GM12878 (cell line): Measurements from ENCODE around the gene FERMT3. TPM values are rescaled to one million over a fixed set of nuclear protein-coding genes. Genes with fewer than 3 reads are reported as not detected.

Experiments used
- ATAC-seq: fragments of 200-7000 bp; cut with Tn5 transposase; 3 replicates; pipeline ENCODE4 v1.9.1; 2020; ENCODE audit warnings: mild to moderate bottlenecking, moderate library complexity
- BruUV-seq: library from RNA; stranded (reverse); fragments of 400-500 nt; replicated peaks from 2 replicates; lab custom pipeline; 2021; lab: Mats Ljungman, UMichigan
- CTCF ChIA-PET: fragments of 300-600 bp; sonication (Branson Sonifier 250); formaldehyde crosslinking; extraction: SDS; loops from one replicate; lab custom pipeline; 2021; ENCODE audit warnings: inconsistent platforms; lab: Yijun Ruan, JAX
- POLR2A ChIA-PET: fragments of 350-600 bp; formaldehyde crosslinking; extraction: SDS; loops from one replicate; lab custom pipeline; 2021; ENCODE audit warnings: inconsistent platforms; lab: Charles Lee
- RAD21 ChIA-PET: fragments of 300-600 bp; sonication (Branson Sonifier 250); formaldehyde crosslinking; loops from one replicate; lab custom pipeline; 2023; ENCODE audit warnings: antibody characterized with exemption; ENCODE audit not compliant: unreplicated experiment; lab: Charles Lee
- SMC1A ChIA-PET: fragments of 300-600 bp; sonication (Branson Sonifier 250); formaldehyde crosslinking; loops from one replicate; lab custom pipeline; 2023; ENCODE audit not compliant: unreplicated experiment, uncharacterized antibody; lab: Charles Lee
- DNase-seq: peaks from one replicate; pipeline ENCODE4 v3.0.0-alpha.2; 2011; ENCODE audit warnings: low read depth, low spot score
- FAIRE-seq: peaks from 3 replicates; lab custom pipeline; 2011; peaks lifted over from hg19 to GRCh38; lab: Jason Lieb, UNC
- H2AFZ ChIP-seq: 2 replicates; pipeline ENCODE4 v1.6.0; 2011; ENCODE audit warnings: low read depth, low read length, control low read depth; ENCODE audit not compliant: control insufficient read depth
- H3K27ac ChIP-seq: 2 replicates; pipeline ENCODE4 v1.5.1; 2011; ENCODE audit warnings: control low read depth; ENCODE audit not compliant: control insufficient read depth, insufficient read depth
- H3K27me3 ChIP-seq, 2 experiments: replicated peaks in 1 of 2; 2 replicates each; pipeline versions ENCODE4 v1.6.0 to v1.6.1; 2011; ENCODE audit warnings: low read length in 1 of 2; ENCODE audit not compliant: control insufficient read depth in 2 of 2, insufficient read depth in 2 of 2
- H3K36me3 ChIP-seq, 2 experiments: 2 replicates each; pipeline ENCODE4 v1.5.1; 2011; ENCODE audit warnings: low read length in 1 of 2; ENCODE audit not compliant: control insufficient read depth in 2 of 2, insufficient read depth in 2 of 2
- H3K4me1 ChIP-seq: 2 replicates; pipeline ENCODE4 v1.6.1; 2011; ENCODE audit warnings: mild to moderate bottlenecking, low read length, moderate library complexity, mixed read lengths; ENCODE audit not compliant: control insufficient read depth, insufficient read depth
- H3K4me2 ChIP-seq: 2 replicates; pipeline ENCODE4 v1.6.0; 2011; ENCODE audit warnings: control low read depth; ENCODE audit not compliant: control insufficient read depth, insufficient read depth
- H3K4me3 ChIP-seq: fragments of 200-600 bp; sonication (generic); 2 replicates; pipeline ENCODE4 v1.5.1; 2016
- H3K79me2 ChIP-seq: 2 replicates; pipeline ENCODE4 v1.6.0; 2011; ENCODE audit warnings: low read length; ENCODE audit not compliant: control insufficient read depth, insufficient read depth
- H3K9ac ChIP-seq: 2 replicates; pipeline ENCODE4 v1.8.0; 2011; ENCODE audit warnings: low read length, control low read depth, mixed read lengths; ENCODE audit not compliant: control insufficient read depth, insufficient read depth
- H3K9me3 ChIP-seq: replicated peaks from 3 replicates; pipeline ENCODE4 v1.5.1; 2011; ENCODE audit warnings: mild to moderate bottlenecking, low read length; ENCODE audit not compliant: control insufficient read depth, insufficient read depth
- H4K20me1 ChIP-seq: 2 replicates; pipeline ENCODE4 v1.6.0; 2011; ENCODE audit not compliant: control insufficient read depth, insufficient read depth
- BCL11A ChIP-seq: IDR thresholded peaks from 2 replicates; pipeline ENCODE4 v1.6.1; 2011; ENCODE audit warnings: low read depth, low read length
- ZNF274 ChIP-seq: IDR thresholded peaks from one replicate; pipeline ENCODE4 v1.8.0; 2011; ENCODE audit not compliant: insufficient read length, insufficient read depth
- WGBS: methylation state at CpG from one replicate; pipeline ENCODE4 v1.1.6; 2016; ENCODE audit warnings: low lambda C conversion rate; ENCODE audit not compliant: insufficient replicate concordance, insufficient coverage; ENCODE audit errors: missing lambda C conversion rate; 5-methylcytosine and 5-hydroxymethylcytosine counted together
- in situ Hi-C: fragments of 300-500 bp; cut with MboI; formaldehyde crosslinking; loops from 9 replicates; pipeline ENCODE4 v1.14.3; 2018; ENCODE audit warnings: mixed read lengths
- intact Hi-C: fragments of 100-400 bp; cut with micrococcal nuclease; formaldehyde crosslinking; loops from one replicate; pipeline ENCODE4 v1.14.2; 2022; ENCODE audit not compliant: unreplicated experiment
- polyA plus RNA-seq, 11 experiments: library from polyadenylated mRNA; depleted of rRNA in 4 of 11; unstranded in 6 of 11; stranded (reverse) in 5 of 11; fragments of >200 nt; fragmentation: Nextera tagmentation in 4 of 11; fragmentation: Illumina TruSeq in 1 of 11; extraction: Ambion mirVana in 4 of 11; extraction: Trizol in 1 of 11; gene quantifications; 1 replicate in 1 of 11; 2 replicates in 10 of 11; pipeline versions ENCODE4 v1.2.1 to v1.2.3, GENCODE V29; 2011 to 2016; ENCODE audit warnings: inconsistent platforms in 2 of 11, missing spikeins in 2 of 11, low read depth in 1 of 11
- total RNA-seq, 4 experiments: library from RNA; depleted of rRNA in 3 of 4; stranded (reverse); fragments of >200 nt in 3 of 4; fragmentation: Illumina TruSeq in 1 of 4; extraction: Trizol in 1 of 4; gene quantifications; 2 replicates each; pipeline versions ENCODE4 v1.2.1 to v1.2.3, GENCODE V29; 2013 to 2021
- TF ChIP-seq, protein P1 (sequence below): fragments of 450-650 bp; IDR thresholded peaks from 2 replicates; pipeline ENCODE4 v1.6.1; 2018; ENCODE audit warnings: mild to moderate bottlenecking, low read depth, moderate library complexity; ENCODE audit not compliant: partially characterized antibody

The FERMT3 gene
- total and polyA plus RNA-seq, 10 of the 15 experiments (the other 5 are each of a cell fraction or from before 2014, with no cell fraction given) = 2.0 to 211 (median 114) TPM

DNA sequence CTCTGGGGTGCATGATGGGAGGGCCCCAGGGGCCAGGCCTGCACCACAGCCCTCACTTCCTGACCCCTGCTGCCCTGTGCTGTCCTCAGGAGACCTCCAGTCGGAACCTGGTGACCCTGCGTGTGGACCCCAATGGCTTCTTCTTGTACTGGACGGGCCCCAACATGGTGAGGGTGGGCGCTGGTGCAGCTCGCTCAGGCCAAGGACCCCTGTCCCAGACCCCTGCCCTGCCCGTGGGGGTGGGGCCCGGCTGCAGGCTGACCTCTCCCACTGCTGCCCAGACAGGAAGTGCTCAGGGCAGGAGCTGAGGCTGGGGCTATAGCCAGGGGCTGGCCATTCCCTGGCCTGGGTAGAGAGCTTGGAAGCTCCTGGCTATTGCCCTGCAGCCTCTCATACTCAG is 47.8 kb downstream of the FERMT3 start:
- H3K4me2 ChIP-seq = no peak overlapping the region
- no peak for FAIRE-seq

More for the DNA sequence above, 47.8 kb downstream of the FERMT3 start:
- Histone ChIP-seq H3K36me3 (peaks cover 0 to 5% of the 10 kb centered on the region in 2 experiments; a peak in 2 of 4 replicates), H3K27ac (no peak overlapping the region), H3K27me3 (no peaks in the 10 kb centered on the region), H3K79me2 (no peaks in the 10 kb centered on the region; the same call in 1 of the 2 replicates), H3K9me3 (no peaks in the 10 kb centered on the region), H3K4me3 (no peak overlapping the region), H4K20me1 (no peaks in the 10 kb centered on the region), H3K9ac (no peak overlapping the region), H2AFZ (no peak overlapping the region), H3K4me1 (peaks cover 7% of the 10 kb centered on the region)
- SMC1A ChIA-PET = interaction anchor here (1.1 kb wide), 1 partner anchor 50 kb away, joined by 5 read pairs; no protein-coding TSS in a partner anchor
- BruUV-seq = no TSS peak
- intact Hi-C loops (no loop called here), in situ Hi-C loops (no loop called here)
- RAD21 ChIA-PET = no interaction called here
- TF ChIP-seq BCL11A (no peak), ZNF274 (no peak)
- TF ChIP-seq, protein P1, sequence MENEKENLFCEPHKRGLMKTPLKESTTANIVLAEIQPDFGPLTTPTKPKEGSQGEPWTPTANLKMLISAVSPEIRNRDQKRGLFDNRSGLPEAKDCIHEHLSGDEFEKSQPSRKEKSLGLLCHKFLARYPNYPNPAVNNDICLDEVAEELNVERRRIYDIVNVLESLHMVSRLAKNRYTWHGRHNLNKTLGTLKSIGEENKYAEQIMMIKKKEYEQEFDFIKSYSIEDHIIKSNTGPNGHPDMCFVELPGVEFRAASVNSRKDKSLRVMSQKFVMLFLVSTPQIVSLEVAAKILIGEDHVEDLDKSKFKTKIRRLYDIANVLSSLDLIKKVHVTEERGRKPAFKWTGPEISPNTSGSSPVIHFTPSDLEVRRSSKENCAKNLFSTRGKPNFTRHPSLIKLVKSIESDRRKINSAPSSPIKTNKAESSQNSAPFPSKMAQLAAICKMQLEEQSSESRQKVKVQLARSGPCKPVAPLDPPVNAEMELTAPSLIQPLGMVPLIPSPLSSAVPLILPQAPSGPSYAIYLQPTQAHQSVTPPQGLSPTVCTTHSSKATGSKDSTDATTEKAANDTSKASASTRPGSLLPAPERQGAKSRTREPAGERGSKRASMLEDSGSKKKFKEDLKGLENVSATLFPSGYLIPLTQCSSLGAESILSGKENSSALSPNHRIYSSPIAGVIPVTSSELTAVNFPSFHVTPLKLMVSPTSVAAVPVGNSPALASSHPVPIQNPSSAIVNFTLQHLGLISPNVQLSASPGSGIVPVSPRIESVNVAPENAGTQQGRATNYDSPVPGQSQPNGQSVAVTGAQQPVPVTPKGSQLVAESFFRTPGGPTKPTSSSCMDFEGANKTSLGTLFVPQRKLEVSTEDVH = no peak
- DNase-seq = no peak
- 73% methylated on average over 7 of the region's 7 CpGs for WGBS
- CTCF ChIA-PET = interaction anchor here (1.1 to 1.3 kb wide), 2 partner anchors 50 to 63 kb away, joined by 3 read pairs; partner anchors contain the start of genes PRDX5 and TRMT112
- POLR2A ChIA-PET = interaction anchor here (1.9 kb wide), 1 partner anchor 16 kb away, joined by 5 read pairs; no protein-coding TSS in a partner anchor
- ATAC-seq = no peak
